D721Med (cell line): ENCODE data around the gene TUT4.
A peak's percentile ranks its signal among the peaks of the same experiment; 100 is the strongest.

Experiments used
- DNase-seq: peaks from one replicate; pipeline ENCODE4 v3.0.0; 2011; ENCODE audit warnings: low spot score; ENCODE audit not compliant: insufficient read length
- FAIRE-seq: peaks from 2 replicates; lab custom pipeline; 2011; peaks lifted over from hg19 to GRCh38; lab: Jason Lieb, UNC
- CTCF ChIP-seq: IDR thresholded peaks from 2 replicates; pipeline ENCODE4 v1.5.1; 2012; ENCODE audit warnings: mild to moderate bottlenecking, control low read depth; ENCODE audit not compliant: insufficient read depth; ENCODE audit errors: missing control alignments

Gene TUT4

GRCh38 chr1:52432807-52433206 is 120.1 kb downstream of the TUT4 start:
- FAIRE-seq (no peak), DNase-seq (no peak)
- no peak for TF ChIP-seq CTCF

GRCh38 chr1:52427152-52427551 is 125.7 kb downstream of the TUT4 start:
- no peak for TF ChIP-seq CTCF

GRCh38 chr1:52426371-52426770 is 126.5 kb downstream of the TUT4 start:
- FAIRE-seq: no peak
- TF ChIP-seq CTCF: no peak
- no peak for DNase-seq

More at GRCh38 chr1:52427152-52427551, 125.7 kb downstream of the TUT4 start:
- DNase-seq: no peak
- no peak for FAIRE-seq

GRCh38 chr1:52424813-52425212 is 128.1 kb downstream of the TUT4 start:
- TF ChIP-seq CTCF: no peak
- FAIRE-seq (peak; percentile 16), DNase-seq (no peak)

- FAIRE-seq: no peak
- TF ChIP-seq CTCF: no peak
- no peak for DNase-seq
These were observed 128.7 kb downstream of the TUT4 start for GRCh38 chr1:52424231-52424636.

DNA sequence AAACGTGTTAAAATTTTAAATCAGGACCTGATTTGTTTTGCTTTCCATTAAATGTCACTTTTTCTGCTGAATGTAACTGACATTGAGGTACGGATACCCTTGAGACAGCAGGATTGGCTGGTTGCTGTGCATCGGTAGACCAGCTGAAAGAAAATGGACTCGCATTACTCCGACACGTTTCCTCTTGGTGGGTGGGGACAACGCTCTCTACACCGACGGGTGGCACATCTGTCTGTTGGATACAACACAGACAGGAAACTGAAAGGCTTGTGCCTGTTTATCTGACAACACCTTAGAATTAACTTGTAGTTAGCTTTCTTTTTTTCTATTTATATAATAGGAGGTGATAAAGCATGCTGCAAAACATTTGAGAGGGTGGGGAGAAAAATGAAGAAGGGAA is 129.1 kb downstream of the TUT4 start:
- FAIRE-seq (no peak), DNase-seq (no peak)
- TF ChIP-seq CTCF: no peak

GRCh38 chr1:52423055-52423454 is 129.8 kb downstream of the TUT4 start:
- FAIRE-seq: no peak
- DNase-seq: no peak
- no peak for TF ChIP-seq CTCF
